Stomach (tissue), 9 donors: ENCODE measurements around the gene MUC15. TPM values are rescaled to one million over a fixed set of nuclear protein-coding genes. Genes with fewer than 3 reads are reported as not detected.
A peak's percentile ranks its signal among the peaks of the same experiment; 100 is the strongest.

Experiments
- DNase-seq, 2 donors: peaks; one replicate each; pipeline versions ENCODE4 v3.0.0 to v3.0.0-alpha.2; 2013 to 2019
- H3K27ac ChIP-seq, 5 donors: fragments of 200-600 bp in 4 of 5; sonication (generic) in 4 of 5; one replicate each; pipeline ENCODE4 v1.5.1; 2013 to 2019; ENCODE audit warnings: mild to moderate bottlenecking in 1 of 5, moderate library complexity in 1 of 5
- H3K27me3 ChIP-seq, 3 donors: fragments of 200-600 bp; sonication (generic); one replicate each; pipeline ENCODE4 v1.5.1; 2017 to 2019; ENCODE audit warnings: mixed run types in 1 of 3
- H3K36me3 ChIP-seq, 4 donors: fragments of 200-600 bp; sonication (generic); 1 replicate in 3 of 4; 2 replicates in 1 of 4; pipeline ENCODE4 v1.5.1; 2016 to 2019
- H3K4me1 ChIP-seq, 4 donors: fragments of 200-600 bp; sonication (generic); one replicate each; pipeline ENCODE4 v1.5.1; 2016 to 2019
- H3K4me3 ChIP-seq, 4 donors: fragments of 200-600 bp; sonication (generic) in 3 of 4; one replicate each; pipeline ENCODE4 v1.5.1; 2016 to 2019; ENCODE audit warnings: mild to moderate bottlenecking in 1 of 4
- H3K9me3 ChIP-seq, 4 donors: fragments of 200-600 bp; sonication (generic); one replicate each; pipeline ENCODE4 v1.5.1; 2016 to 2019
- CTCF ChIP-seq, 7 experiments: fragments of 450-650 bp in 4 of 7; fragments of 200-600 bp in 3 of 7; sonication (generic) in 3 of 7; IDR thresholded peaks; one replicate each; pipeline ENCODE4 v1.5.1; 2016 to 2019; ENCODE audit warnings: antibody characterized with exemption in 7 of 7, control low read depth in 2 of 7, mild to moderate bottlenecking in 1 of 7
- EP300 ChIP-seq: sonication (generic); formaldehyde crosslinking; IDR thresholded peaks from one replicate; pipeline ENCODE4 v1.6.1; 2017; ENCODE audit warnings: antibody characterized with exemption
- POLR2A ChIP-seq, 4 donors: fragments of 450-650 bp; IDR thresholded peaks; one replicate each; pipeline ENCODE4 v1.6.1; 2016; ENCODE audit warnings: antibody characterized with exemption in 4 of 4, control low read depth in 2 of 4, mild to moderate bottlenecking in 1 of 4, moderate library complexity in 1 of 4
- POLR2AphosphoS5 ChIP-seq, 3 donors: sonication (generic); formaldehyde crosslinking; IDR thresholded peaks; one replicate each; pipeline ENCODE4 v1.6.1; 2016; ENCODE audit warnings: antibody characterized with exemption in 3 of 3
- WGBS, 5 donors: extraction: QIAGEN DNeasy Blood & Tissue Kit in 3 of 5; methylation state at CpG; one replicate each; pipeline versions ENCODE4 v1.1.5 to v1.1.7; 2013 to 2018; 5-methylcytosine and 5-hydroxymethylcytosine counted together
- intact Hi-C: fragments of 100-400 bp; cut with DNase I; formaldehyde crosslinking; loops from one replicate; pipeline ENCODE4 v1.15.1; 2023; ENCODE audit warnings: low total_unique reads
- polyA plus RNA-seq, 3 donors: library from polyadenylated mRNA; stranded (reverse); fragments of 200-250 nt; gene quantifications; one replicate each; pipeline ENCODE4 v1.2.3, GENCODE V29; 2013
- total RNA-seq, 5 donors: library from RNA; depleted of rRNA; stranded (reverse); fragments of >200 nt; gene quantifications; one replicate each; pipeline versions ENCODE4 v1.1.0 to v1.2.3, GENCODE V29; 2014 to 2016
- donor health status: healthy with polysubstance abuse.
- donor health status: Bipolar disorder and iron deficiency.
- donor health status: healthy.

MUC15 gene
- total and polyA plus RNA-seq, 8 donors, result 1.3 to 3.9 TPM; not detected in 6

- WGBS, 5 donors, result 28 to 52% (median 44%) methylated on average over 2 of the region's 2 CpGs
- intact Hi-C loops, result no loop called here
Observed at GRCh38 chr11:26579683-26580082, 7.6 kb upstream of the MUC15 start.

GRCh38 chr11:26578998-26579661 lies 7.1 kb upstream of the MUC15 start:
- Histone ChIP-seq H3K4me1 (no peaks in the 10 kb centered on the region), H3K4me3 (no peak overlapping the region), H3K36me3 (no peaks in the 10 kb centered on the region), H3K27me3 (no peaks in the 10 kb centered on the region), H3K27ac (no peak overlapping the region), H3K9me3 (no peaks in the 10 kb centered on the region)
- no peak for TF ChIP-seq CTCF (IDR thresholded peaks at IDR 0.05)
- no peak for TF ChIP-seq POLR2AphosphoS5 (IDR thresholded peaks at IDR 0.05)
- TF ChIP-seq EP300, result no peak
- TF ChIP-seq POLR2A (IDR thresholded peaks at IDR 0.05), result no peak
- no peak for DNase-seq
- 18 to 37% (median 24%) methylated on average over 1 of the region's 1 CpG for WGBS, 5 donors
- intact Hi-C loops, result no loop called here

More at GRCh38 chr11:26579683-26580082, 7.6 kb upstream of the MUC15 start:
- no peak for DNase-seq
- TF ChIP-seq EP300 (no peak), CTCF (IDR thresholded peaks at IDR 0.05) (no peak), POLR2AphosphoS5 (IDR thresholded peaks at IDR 0.05) (no peak), POLR2A (IDR thresholded peaks at IDR 0.05) (no peak)
- no peak overlapping the region for H3K4me3 ChIP-seq
- no peaks in the 10 kb centered on the region for H3K36me3 ChIP-seq
- H3K27ac ChIP-seq, result no peak overlapping the region
- no peaks in the 10 kb centered on the region for H3K4me1 ChIP-seq
- H3K9me3 ChIP-seq, result no peaks in the 10 kb centered on the region
- H3K27me3 ChIP-seq, result no peaks in the 10 kb centered on the region

- DNase-seq, result peak in 1 of 2 donors; percentile 16
- no peak for TF ChIP-seq CTCF (IDR thresholded peaks at IDR 0.05)
- no peak for TF ChIP-seq EP300
- TF ChIP-seq POLR2AphosphoS5 (IDR thresholded peaks at IDR 0.05), result no peak
- H3K36me3 ChIP-seq, result no peaks in the 10 kb centered on the region
- H3K9me3 ChIP-seq, result no peaks in the 10 kb centered on the region
- WGBS, 5 donors, result 50 to 63% (median 58%) methylated on average over 5 of the region's 5 CpGs
- H3K27me3 ChIP-seq, result no peaks in the 10 kb centered on the region
- H3K4me3 ChIP-seq, result no peak overlapping the region
- H3K4me1 ChIP-seq, result no peaks in the 10 kb centered on the region
- intact Hi-C loops, result no loop called here
- no peak overlapping the region for H3K27ac ChIP-seq
Observed at GRCh38 chr11:26575946-26576345, 3.9 kb upstream of the MUC15 start.

GRCh38 chr11:26573896-26574295 lies 1.8 kb upstream of the MUC15 start:
- TF ChIP-seq POLR2A (IDR thresholded peaks at IDR 0.05) (no peak), EP300 (no peak), CTCF (IDR thresholded peaks at IDR 0.05) (no peak), POLR2AphosphoS5 (IDR thresholded peaks at IDR 0.05) (no peak)
- H3K27me3 ChIP-seq, result no peaks in the 10 kb centered on the region
- no peaks in the 10 kb centered on the region for H3K9me3 ChIP-seq
- no peak for DNase-seq
- H3K4me3 ChIP-seq, result no peak overlapping the region
- no peak overlapping the region for H3K27ac ChIP-seq
- WGBS, 5 donors, result 62 to 77% (median 71%) methylated on average over 2 of the region's 2 CpGs
- intact Hi-C loops, result no loop called here
- no peaks in the 10 kb centered on the region for H3K36me3 ChIP-seq
- no peaks in the 10 kb centered on the region for H3K4me1 ChIP-seq
